GM18907 (cell line): Measurements from ENCODE around the gene METTL14.

ENCODE experiments used
- ATAC-seq: cut with Tn5 transposase; IDR thresholded peaks from one replicate; pipeline ENCODE4 v1.9.1; 2021; ENCODE audit warnings: mild to moderate bottlenecking, moderate library complexity; ENCODE audit not compliant: unreplicated experiment

Gene METTL14

GRCh38 chr4:118732591-118733330 lies 47.6 kb downstream of the METTL14 start:
- no peak for ATAC-seq

- no peak for ATAC-seq
These were observed 49.5 kb downstream of the METTL14 start for GRCh38 chr4:118734491-118735205.

- ATAC-seq: no peak
These were observed 51.7 kb downstream of the METTL14 start for GRCh38 chr4:118736900-118737299.

- ATAC-seq: no peak
These were observed 52.9 kb downstream of the METTL14 start for GRCh38 chr4:118738090-118738489.

DNA sequence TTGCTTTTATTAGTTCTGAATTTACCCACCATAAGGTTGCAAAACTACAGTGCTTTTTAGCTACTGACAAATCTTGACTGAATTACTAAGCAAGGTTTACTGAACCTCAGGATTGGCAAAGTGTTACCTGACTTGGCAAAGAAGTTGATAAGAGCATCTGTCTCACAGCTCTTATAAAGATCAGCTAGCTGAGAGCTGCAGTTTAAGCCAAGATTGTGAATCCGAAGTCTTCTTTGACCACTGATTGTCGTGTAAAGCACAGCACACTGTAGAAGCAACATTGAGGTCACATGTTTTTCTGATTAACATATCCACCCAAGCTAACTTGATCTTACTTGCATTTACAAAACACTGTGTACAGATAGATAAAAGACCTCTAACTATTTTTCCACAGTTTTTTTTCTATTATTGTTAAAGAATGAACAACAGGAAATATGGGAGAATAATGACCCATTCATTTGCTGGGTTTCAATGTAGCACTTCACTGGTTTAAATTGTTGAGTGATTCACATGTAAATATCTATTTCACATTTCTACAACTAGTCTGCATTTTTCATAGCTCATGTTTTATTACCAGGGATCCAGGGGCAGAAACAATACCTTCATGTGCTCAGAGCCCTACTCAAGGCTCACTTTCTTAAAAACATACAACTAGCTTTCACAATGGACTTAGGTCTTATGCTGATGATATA lies 54.0 kb downstream of the METTL14 start:
- ATAC-seq: no peak

DNA sequence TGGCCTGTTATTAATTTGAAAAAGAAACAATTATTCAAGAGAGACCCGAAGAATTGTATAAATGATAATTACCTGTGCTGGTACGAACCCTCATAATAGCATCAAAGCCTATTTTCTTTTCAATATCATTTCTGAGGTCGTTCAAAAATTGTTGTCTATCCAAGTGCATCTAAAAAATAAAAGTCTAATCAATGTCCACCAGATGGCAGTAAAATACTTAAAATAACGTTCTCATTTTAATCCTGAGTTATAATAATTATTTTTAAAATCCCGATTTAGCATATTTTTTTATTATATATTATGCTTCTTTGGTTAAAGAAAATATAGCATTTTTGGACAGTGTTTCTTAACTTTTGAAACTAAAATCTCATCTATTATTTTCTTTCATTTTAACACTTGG lies 55.7 kb downstream of the METTL14 start:
- no peak for ATAC-seq

- ATAC-seq: no peak
These were observed 56.2 kb downstream of the METTL14 start for GRCh38 chr4:118741301-118741855.

GRCh38 chr4:118742050-118742449 lies 56.9 kb downstream of the METTL14 start:
- no peak for ATAC-seq

- no peak for ATAC-seq
These were observed 58.7 kb downstream of the METTL14 start for GRCh38 chr4:118743867-118744266.

GRCh38 chr4:118745357-118745756 lies 60.2 kb downstream of the METTL14 start:
- no peak for ATAC-seq

DNA sequence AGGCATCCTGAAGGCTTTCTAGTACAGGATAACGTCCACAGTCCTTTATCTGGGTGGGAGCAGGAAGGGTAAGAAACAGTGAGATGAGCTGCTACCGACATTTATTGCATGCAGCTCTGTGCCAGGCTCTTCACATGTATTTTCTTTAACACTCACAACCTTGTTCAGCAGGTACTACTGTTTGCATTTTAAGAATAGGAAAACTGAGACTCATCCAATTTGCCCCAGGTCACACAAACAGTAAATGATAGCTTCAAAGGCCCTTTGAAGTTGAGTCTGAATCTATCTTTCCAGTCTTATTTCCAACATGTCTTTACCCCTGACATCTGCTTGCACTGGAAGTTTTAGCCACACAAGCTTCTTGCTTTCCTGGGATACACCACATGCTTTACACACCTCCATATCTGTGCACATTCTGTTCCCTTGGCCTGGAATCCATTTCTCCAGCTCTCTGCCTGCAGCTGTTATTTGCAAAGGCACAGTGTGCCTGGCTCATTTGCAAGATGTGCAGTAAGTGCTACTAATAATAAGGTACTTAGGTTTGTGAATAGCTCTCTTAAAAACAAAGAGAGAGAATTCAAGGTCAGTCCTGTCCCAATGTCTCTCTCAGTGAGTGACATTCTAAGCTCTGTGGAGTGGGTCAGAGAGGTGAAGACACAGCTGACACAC lies 61.2 kb downstream of the METTL14 start:
- ATAC-seq: no peak

GRCh38 chr4:118749347-118749988 lies 64.3 kb downstream of the METTL14 start:
- ATAC-seq: no peak

DNA sequence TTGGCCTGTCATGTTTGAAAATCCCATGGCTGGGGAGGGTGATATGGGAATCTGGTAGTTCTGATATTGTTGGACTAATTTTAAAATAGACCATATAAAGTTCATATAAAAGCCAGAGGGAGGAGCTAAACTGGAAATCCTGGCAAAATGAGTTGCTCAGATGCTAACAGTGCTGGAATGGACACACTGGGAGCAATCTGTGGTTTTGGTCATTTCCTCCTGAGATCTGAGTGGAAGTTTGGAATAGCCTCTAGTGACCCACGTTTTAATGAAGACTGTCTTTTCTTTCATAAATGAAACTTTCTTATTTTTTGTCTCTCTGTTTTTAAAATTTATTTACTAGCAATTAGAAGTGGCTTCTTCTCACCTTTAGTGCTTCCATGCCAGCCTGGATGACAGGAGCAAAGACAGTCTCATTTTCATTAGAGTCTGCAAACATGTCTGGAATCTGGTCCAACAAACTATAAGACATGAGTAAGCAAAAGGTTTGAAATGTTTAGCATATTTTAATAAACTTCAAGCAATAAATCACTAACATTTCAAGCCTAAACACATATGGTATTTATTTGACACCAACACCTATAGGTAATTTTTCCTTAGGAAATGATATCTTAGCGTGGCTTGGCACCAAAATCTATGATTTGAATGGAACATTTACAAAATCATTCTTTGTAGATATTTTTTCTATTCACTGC lies 66.6 kb downstream of the METTL14 start:
- ATAC-seq: no peak

DNA sequence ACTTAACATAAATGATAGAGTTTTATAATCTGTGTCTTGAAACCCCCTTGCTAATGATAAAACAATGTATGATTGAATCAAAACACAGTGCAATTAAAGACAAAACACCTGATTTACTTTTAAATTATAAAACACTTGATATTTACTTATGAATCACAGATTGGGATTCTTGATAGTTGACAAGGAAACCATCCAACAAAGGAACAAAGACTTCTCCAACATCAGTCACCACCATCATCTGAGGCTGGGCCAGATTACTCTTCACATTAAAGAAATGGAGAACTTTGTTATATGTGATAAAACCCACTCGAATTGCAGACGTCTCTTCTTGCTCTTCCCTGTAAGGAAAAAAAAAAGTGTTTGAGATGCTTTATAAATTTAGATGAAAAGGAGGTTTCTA lies 67.4 kb downstream of the METTL14 start:
- no peak for ATAC-seq

DNA sequence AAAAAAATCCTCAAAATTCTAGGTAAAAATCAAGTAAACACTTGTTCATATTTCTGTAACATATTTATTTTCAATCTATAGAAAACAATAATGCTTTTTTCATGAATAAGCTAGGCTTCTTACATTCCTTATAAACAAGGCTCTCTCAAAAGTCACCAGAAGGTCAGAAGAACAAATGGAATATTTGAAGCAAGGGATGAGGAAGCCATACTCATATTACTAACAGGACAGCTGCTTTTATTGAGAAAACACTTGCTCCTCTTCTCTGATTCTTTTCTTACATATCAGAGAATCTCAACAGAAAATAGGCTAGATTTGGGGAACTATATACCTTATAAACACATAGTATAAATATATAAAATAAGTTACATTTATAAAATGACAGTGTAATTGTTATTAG lies 67.9 kb downstream of the METTL14 start:
- no peak for ATAC-seq

- no peak for ATAC-seq
These were observed 68.5 kb downstream of the METTL14 start for GRCh38 chr4:118753685-118754084.

GRCh38 chr4:118754890-118755289 lies 69.7 kb downstream of the METTL14 start:
- no peak for ATAC-seq

GRCh38 chr4:118755438-118756226 lies 70.4 kb downstream of the METTL14 start:
- ATAC-seq: no peak

DNA sequence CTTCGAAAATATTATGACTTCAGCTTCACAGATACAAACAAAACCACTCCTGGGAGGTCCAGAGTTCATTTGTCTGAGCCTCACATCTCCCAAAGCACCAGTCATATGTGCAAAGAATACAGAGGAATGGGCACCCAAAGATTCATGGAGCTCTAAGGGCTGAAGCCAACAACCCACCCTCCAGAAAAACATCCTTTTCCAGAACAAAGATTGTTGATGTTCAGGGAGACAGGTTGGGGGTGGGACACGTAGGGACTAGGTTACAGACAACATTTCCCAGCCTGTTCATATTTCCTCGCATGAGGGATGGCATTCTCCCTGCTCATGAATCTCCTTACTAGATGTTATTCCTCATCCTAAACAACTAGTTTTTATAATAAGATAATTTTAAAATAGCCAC lies 71.2 kb downstream of the METTL14 start:
- no peak for ATAC-seq
